C4-2B (cell line): ENCODE data around the gene PSEN2.

Experiments
- H3K27ac ChIP-seq: fragments of 450-650 bp; 2 replicates; pipeline ENCODE4 v1.5.1; 2017
- CTCF ChIP-seq: fragments of 450-650 bp; conservative IDR thresholded peaks from 2 replicates; pipeline ENCODE4 v1.5.1; 2017; ENCODE audit warnings: mild to moderate bottlenecking
- ZFX ChIP-seq: fragments of 450-650 bp; IDR thresholded peaks from 2 replicates; pipeline ENCODE4 v1.6.1; 2017

PSEN2 gene

GRCh38 chr1:226874579-226875425, 4.4 kb downstream of the PSEN2 start:
- TF ChIP-seq ZFX (no peak), CTCF (no peak)
- H3K27ac ChIP-seq, result peak overlapping the region; percentile 59

- H3K27ac ChIP-seq, result peak overlapping the region; percentile 59
Observed at GRCh38 chr1:226875641-226876295, 5.4 kb downstream of the PSEN2 start.

GRCh38 chr1:226877669-226878068, 7.3 kb downstream of the PSEN2 start:
- no peak overlapping the region for H3K27ac ChIP-seq
- TF ChIP-seq ZFX, result no peak
- TF ChIP-seq CTCF, result no peak

More at GRCh38 chr1:226875641-226876295, 5.4 kb downstream of the PSEN2 start:
- no peak for TF ChIP-seq ZFX
- no peak for TF ChIP-seq CTCF

- H3K27ac ChIP-seq, result no peak overlapping the region
- TF ChIP-seq CTCF, result no peak
- TF ChIP-seq ZFX, result no peak
Observed at GRCh38 chr1:226880372-226881287, 10.2 kb downstream of the PSEN2 start.

GRCh38 chr1:226881515-226882185, 11.2 kb downstream of the PSEN2 start:
- no peak overlapping the region for H3K27ac ChIP-seq
- no peak for TF ChIP-seq ZFX
- TF ChIP-seq CTCF, result no peak

GRCh38 chr1:226882187-226882586, 11.8 kb downstream of the PSEN2 start:
- TF ChIP-seq CTCF (no peak), ZFX (no peak)
- no peak overlapping the region for H3K27ac ChIP-seq
